CD4-positive, CD25-positive, alpha-beta regulatory T cell (primary cell): ENCODE data around the gene PPP5C. TPM values are rescaled to one million over a fixed set of nuclear protein-coding genes. Genes with fewer than 3 reads are reported as not detected.

ENCODE experiments used
- ATAC-seq, 2 donors: fragments of 150-1000 bp; cut with Tn5 transposase; one replicate each; pipeline ENCODE4 v1.10.0; 2021; ENCODE audit warnings: low read depth in 2 of 2, moderate number of reproducible peaks in 2 of 2, moderate library complexity in 1 of 2
- DNase-seq, 3 donors: peaks; one replicate each; pipeline versions ENCODE4 v3.0.0 to v3.0.0-alpha.2; 2012 to 2022; ENCODE audit warnings: mixed read lengths in 1 of 3
- H3K27ac ChIP-seq: one replicate; pipeline ENCODE4 v1.7.0; 2013; ENCODE audit warnings: mild to moderate bottlenecking, low read length; ENCODE audit not compliant: insufficient read depth, poor library complexity, severe bottlenecking
- H3K27me3 ChIP-seq: one replicate; pipeline ENCODE4 v1.7.0; 2013; ENCODE audit warnings: low read length; ENCODE audit not compliant: control insufficient read depth, insufficient read depth
- H3K36me3 ChIP-seq: one replicate; pipeline ENCODE4 v1.7.0; 2013; ENCODE audit warnings: mild to moderate bottlenecking, low read length, moderate library complexity; ENCODE audit not compliant: control insufficient read depth, insufficient read depth
- H3K4me1 ChIP-seq: 2 replicates; pipeline ENCODE4 v1.7.0; 2013; ENCODE audit warnings: mild to moderate bottlenecking, low read length; ENCODE audit not compliant: insufficient read depth, control insufficient read depth, poor library complexity, severe bottlenecking
- H3K4me3 ChIP-seq: one replicate; pipeline ENCODE4 v1.7.0; 2013; ENCODE audit warnings: low read depth, mild to moderate bottlenecking, low read length, moderate library complexity
- H3K9me3 ChIP-seq, 2 experiments: 1 replicate in 1 of 2; 2 replicates in 1 of 2; pipeline ENCODE4 v1.7.0; 2013; ENCODE audit warnings: low read length in 2 of 2, mild to moderate bottlenecking in 1 of 2, moderate library complexity in 1 of 2; ENCODE audit not compliant: control insufficient read depth in 2 of 2
- H3K27ac Mint-ChIP-seq, 3 donors: one replicate each; pipeline ENCODE4 v1.8.0; 2020 to 2022; ENCODE audit warnings: mild to moderate bottlenecking in 3 of 3, mixed read lengths in 3 of 3, moderate library complexity in 2 of 3
- H3K27me3 Mint-ChIP-seq: one replicate; pipeline ENCODE4 v1.8.0; 2022; ENCODE audit warnings: mild to moderate bottlenecking, mixed read lengths
- H3K36me3 Mint-ChIP-seq: one replicate; pipeline ENCODE4 v1.8.0; 2020; ENCODE audit warnings: mixed read lengths
- H3K4me1 Mint-ChIP-seq, 4 donors: one replicate each; pipeline ENCODE4 v1.8.0; 2020 to 2022; ENCODE audit warnings: mixed read lengths in 4 of 4, mild to moderate bottlenecking in 1 of 4
- H3K4me3 Mint-ChIP-seq, 4 donors: one replicate each; pipeline ENCODE4 v1.8.0; 2020 to 2022; ENCODE audit warnings: mild to moderate bottlenecking in 4 of 4, mixed read lengths in 4 of 4, moderate library complexity in 3 of 4
- H3K9me3 Mint-ChIP-seq, 7 donors: one replicate each; pipeline ENCODE4 v1.8.0; 2020 to 2022; ENCODE audit warnings: mixed read lengths in 7 of 7, mild to moderate bottlenecking in 3 of 7, moderate library complexity in 2 of 7
- polyA plus RNA-seq, 4 donors: library from polyadenylated mRNA; unstranded; fragments of 300-500 nt; fragmentation: Illumina TruSeq; gene quantifications; one replicate each; pipeline ENCODE4 v1.2.3, GENCODE V29; 2021
- total RNA-seq: library from RNA; stranded (reverse); gene quantifications from one replicate; pipeline ENCODE4 v1.2.3, GENCODE V29; 2022

PPP5C gene
- total and polyA plus RNA-seq, 5 donors from 2014 or later = 16.2 to 34.6 (median 21.4) TPM

GRCh38 chr19:46402725-46403124, 55.8 kb downstream of the PPP5C start:
- peaks cover 0 to 3% (median 0%) of the 10 kb centered on the region in 7 donors for H3K9me3 Mint-ChIP-seq
- Histone ChIP-seq H3K27ac (no peak overlapping the region), H3K36me3 (no peaks in the 10 kb centered on the region), H3K9me3 (no peaks in the 10 kb centered on the region), H3K4me1 (peaks cover 12% of the 10 kb centered on the region), H3K4me3 (no peak overlapping the region), H3K27me3 (peaks cover 2% of the 10 kb centered on the region)
- no peak overlapping the region for H3K27ac Mint-ChIP-seq
- ATAC-seq (no peak), DNase-seq (no peak)
- peaks cover 75% of the 10 kb centered on the region for H3K27me3 Mint-ChIP-seq
- peaks cover 0 to 18% (median 9%) of the 10 kb centered on the region in 4 donors for H3K4me1 Mint-ChIP-seq
- no peaks in the 10 kb centered on the region for H3K36me3 Mint-ChIP-seq
- H3K4me3 Mint-ChIP-seq = no peak overlapping the region

- Histone ChIP-seq H3K27ac (no peak overlapping the region), H3K4me1 (peaks cover 12% of the 10 kb centered on the region), H3K36me3 (no peaks in the 10 kb centered on the region), H3K9me3 (no peaks in the 10 kb centered on the region), H3K27me3 (peaks cover 7% of the 10 kb centered on the region), H3K4me3 (no peak overlapping the region)
- H3K27ac Mint-ChIP-seq = peak overlapping the region in 2 of 3 donors; percentile 13 to 76
- peaks cover 0 to 5% (median 0%) of the 10 kb centered on the region in 7 donors for H3K9me3 Mint-ChIP-seq
- DNase-seq (no peak), ATAC-seq (no peak)
- H3K27me3 Mint-ChIP-seq = peaks cover 75% of the 10 kb centered on the region
- H3K36me3 Mint-ChIP-seq = no peaks in the 10 kb centered on the region
- peak overlapping the region in 3 of 4 donors; percentile 74 to 85 (median 77) for H3K4me3 Mint-ChIP-seq
- peaks cover 0 to 25% (median 9%) of the 10 kb centered on the region in 4 donors for H3K4me1 Mint-ChIP-seq
Measured at GRCh38 chr19:46404055-46404752, 57.3 kb downstream of the PPP5C start.

GRCh38 chr19:46404753-46405468, 58.0 kb downstream of the PPP5C start:
- Histone ChIP-seq H3K27me3 (peaks cover 8% of the 10 kb centered on the region), H3K4me3 (no peak overlapping the region), H3K36me3 (no peaks in the 10 kb centered on the region), H3K27ac (no peak overlapping the region), H3K4me1 (peaks cover 12% of the 10 kb centered on the region), H3K9me3 (no peaks in the 10 kb centered on the region)
- no peaks in the 10 kb centered on the region for H3K36me3 Mint-ChIP-seq
- peaks cover 0 to 5% (median 0%) of the 10 kb centered on the region in 7 donors for H3K9me3 Mint-ChIP-seq
- peaks cover 0 to 25% (median 9%) of the 10 kb centered on the region in 4 donors for H3K4me1 Mint-ChIP-seq
- no peak for DNase-seq
- no peak for ATAC-seq
- H3K4me3 Mint-ChIP-seq = peak overlapping the region in 3 of 4 donors; percentile 12 to 85 (median 36)
- H3K27ac Mint-ChIP-seq = no peak overlapping the region
- H3K27me3 Mint-ChIP-seq = peaks cover 70% of the 10 kb centered on the region

DNA sequence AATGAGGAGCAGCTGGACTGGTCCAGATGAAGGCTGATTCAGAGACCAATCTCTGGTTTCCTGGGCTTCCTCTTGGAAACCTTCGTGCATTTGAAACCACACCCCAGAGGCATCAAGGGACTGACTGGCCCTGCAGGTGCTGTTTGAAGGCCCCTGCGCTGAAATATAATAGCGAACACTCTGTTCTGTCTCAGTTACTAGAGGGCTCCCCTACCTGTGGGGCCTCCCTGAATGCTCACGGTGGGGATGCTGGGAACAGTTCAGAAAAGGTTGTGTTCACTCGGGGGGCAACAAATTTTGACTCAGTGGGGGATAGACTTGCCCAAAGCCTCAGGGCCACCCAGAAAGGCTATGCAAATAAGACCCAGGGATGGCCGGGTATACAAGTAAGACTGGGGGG, 60.1 kb downstream of the PPP5C start:
- Histone ChIP-seq H3K27me3 (peaks cover 8% of the 10 kb centered on the region), H3K27ac (no peak overlapping the region), H3K4me3 (no peak overlapping the region), H3K9me3 (no peaks in the 10 kb centered on the region), H3K36me3 (no peaks in the 10 kb centered on the region), H3K4me1 (peaks cover 12% of the 10 kb centered on the region)
- DNase-seq (no peak), ATAC-seq (no peak)
- peaks cover 0 to 23% (median 9%) of the 10 kb centered on the region in 4 donors for H3K4me1 Mint-ChIP-seq
- no peak overlapping the region for H3K27ac Mint-ChIP-seq
- H3K27me3 Mint-ChIP-seq = peaks cover 86% of the 10 kb centered on the region
- H3K4me3 Mint-ChIP-seq = peak overlapping the region in 1 of 4 donors; percentile 68
- H3K9me3 Mint-ChIP-seq = peaks cover 0 to 5% (median 0%) of the 10 kb centered on the region in 7 donors
- no peaks in the 10 kb centered on the region for H3K36me3 Mint-ChIP-seq

- no peak for ATAC-seq
- H3K4me1 Mint-ChIP-seq = peaks cover 0 to 21% (median 10%) of the 10 kb centered on the region in 4 donors
- no peak overlapping the region for H3K27ac Mint-ChIP-seq
- Histone ChIP-seq H3K36me3 (no peaks in the 10 kb centered on the region), H3K9me3 (no peaks in the 10 kb centered on the region), H3K4me1 (peaks cover 12% of the 10 kb centered on the region), H3K4me3 (no peak overlapping the region), H3K27me3 (peaks cover 8% of the 10 kb centered on the region), H3K27ac (no peak overlapping the region)
- no peak for DNase-seq
- peaks cover 76% of the 10 kb centered on the region for H3K27me3 Mint-ChIP-seq
- H3K36me3 Mint-ChIP-seq = no peaks in the 10 kb centered on the region
- no peak overlapping the region for H3K4me3 Mint-ChIP-seq
- peaks cover 0 to 5% (median 0%) of the 10 kb centered on the region in 7 donors for H3K9me3 Mint-ChIP-seq
Measured at GRCh38 chr19:46407856-46408663, 61.2 kb downstream of the PPP5C start.

DNA sequence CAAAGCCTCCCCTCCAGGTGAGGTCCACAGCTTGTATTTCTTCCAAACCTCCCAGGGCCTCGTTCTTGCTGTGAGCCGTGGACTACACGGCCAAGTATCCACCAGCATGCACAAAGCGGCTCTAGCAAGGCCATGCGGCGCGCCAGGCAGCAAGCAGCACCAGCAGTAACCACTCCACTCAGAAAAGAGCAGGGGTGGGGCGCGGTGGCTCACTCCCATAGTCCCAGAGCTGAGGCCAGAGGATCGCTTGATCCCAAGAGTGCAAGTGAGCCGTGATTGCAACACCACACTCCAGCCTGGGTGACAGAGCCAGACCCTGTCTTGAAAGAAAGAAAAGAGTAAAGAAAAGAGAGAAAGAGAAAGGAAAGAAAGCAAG, 61.8 kb downstream of the PPP5C start:
- no peaks in the 10 kb centered on the region for H3K36me3 ChIP-seq
- H3K27ac ChIP-seq = no peak overlapping the region
- H3K4me1 ChIP-seq = peaks cover 12% of the 10 kb centered on the region
- H3K27me3 ChIP-seq = peaks cover 7% of the 10 kb centered on the region
- Mint-ChIP-seq H3K9me3 (peaks cover 0 to 5% (median 0%) of the 10 kb centered on the region in 7 donors), H3K27me3 (peaks cover 74% of the 10 kb centered on the region), H3K4me3 (peak overlapping the region in 1 of 4 donors; percentile 71), H3K4me1 (peaks cover 0 to 19% (median 9%) of the 10 kb centered on the region in 4 donors), H3K36me3 (no peaks in the 10 kb centered on the region), H3K27ac (no peak overlapping the region)
- no peak for DNase-seq
- ATAC-seq = no peak
- H3K9me3 ChIP-seq = no peaks in the 10 kb centered on the region
- H3K4me3 ChIP-seq = no peak overlapping the region

DNA sequence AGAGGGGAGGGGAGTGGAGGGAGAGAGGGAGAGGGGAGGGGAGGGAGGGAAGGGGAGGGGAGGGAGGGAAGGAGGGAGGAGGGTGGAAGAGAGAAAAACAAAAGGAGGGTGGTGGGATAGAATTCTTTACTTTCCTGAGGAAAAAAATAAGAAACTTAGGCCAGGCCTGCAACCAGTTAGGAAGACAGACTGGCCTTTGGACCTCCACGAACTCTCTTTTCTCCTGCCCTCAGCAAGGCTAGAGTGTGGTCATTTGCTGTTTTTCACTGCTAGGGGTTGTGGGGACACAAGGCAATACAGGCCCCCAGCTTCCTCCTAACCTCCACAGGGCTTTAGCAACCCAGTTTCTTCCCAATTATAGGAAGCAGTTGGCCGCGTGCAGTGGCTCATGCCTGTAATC, 62.3 kb downstream of the PPP5C start:
- DNase-seq (no peak), ATAC-seq (no peak)
- Histone ChIP-seq H3K4me1 (peaks cover 7% of the 10 kb centered on the region), H3K36me3 (no peaks in the 10 kb centered on the region), H3K27ac (no peak overlapping the region), H3K9me3 (no peaks in the 10 kb centered on the region), H3K4me3 (no peak overlapping the region), H3K27me3 (peaks cover 7% of the 10 kb centered on the region)
- no peak overlapping the region for H3K27ac Mint-ChIP-seq
- no peaks in the 10 kb centered on the region for H3K36me3 Mint-ChIP-seq
- H3K4me1 Mint-ChIP-seq = peaks cover 0 to 13% (median 5%) of the 10 kb centered on the region in 4 donors
- H3K27me3 Mint-ChIP-seq = peaks cover 74% of the 10 kb centered on the region
- peaks cover 0 to 5% (median 0%) of the 10 kb centered on the region in 7 donors for H3K9me3 Mint-ChIP-seq
- no peak overlapping the region for H3K4me3 Mint-ChIP-seq
